Activated CD4-positive, alpha-beta T cell treated with anti-CD3 and anti-CD28 coated beads for 36 hours (primary cell): Measurements from ENCODE around the gene R3HDML. TPM values are rescaled to one million over a fixed set of nuclear protein-coding genes. Genes with fewer than 3 reads are reported as not detected.
A peak's percentile ranks its signal among the peaks of the same experiment; 100 is the strongest.
"Not testable (repeated sequence)": the region's sequence is repeated elsewhere in the genome, so short reads cannot be mapped to it uniquely, and the experiment has no call there.

ENCODE experiments used
- ATAC-seq: fragments of 200-7000 bp; cut with Tn5 transposase; one replicate; pipeline ENCODE4 v1.10.0; 2021; ENCODE audit warnings: mild to moderate bottlenecking, moderate library complexity
- CTCF ChIA-PET: fragments of 350-600 bp; sonication (Branson Sonifier 250); formaldehyde crosslinking; loops from one replicate; lab custom pipeline; 2021; ENCODE audit warnings: antibody characterized with exemption; lab: Charles Lee
- POLR2A ChIA-PET: fragments of 350-600 bp; sonication (Branson Sonifier 250); formaldehyde crosslinking; loops from one replicate; lab custom pipeline; 2021; ENCODE audit warnings: antibody characterized with exemption, inconsistent platforms; lab: Charles Lee
- DNase-seq: peaks from one replicate; pipeline ENCODE4 v3.0.0-alpha.2; 2020
- H3K27ac Mint-ChIP-seq: one replicate; pipeline ENCODE4 v1.8.0; 2021; ENCODE audit warnings: mixed read lengths
- H3K27me3 Mint-ChIP-seq: one replicate; pipeline ENCODE4 v1.8.0; 2021; ENCODE audit warnings: mixed read lengths
- H3K36me3 Mint-ChIP-seq: one replicate; pipeline ENCODE4 v1.8.0; 2021; ENCODE audit warnings: low read depth, mixed read lengths
- H3K4me1 Mint-ChIP-seq: one replicate; pipeline ENCODE4 v1.8.0; 2021; ENCODE audit warnings: mixed read lengths
- H3K4me3 Mint-ChIP-seq: one replicate; pipeline ENCODE4 v1.8.0; 2021; ENCODE audit warnings: mild to moderate bottlenecking, moderate library complexity, mixed read lengths
- H3K9me3 Mint-ChIP-seq: one replicate; pipeline ENCODE4 v1.8.0; 2021; ENCODE audit warnings: low read depth, mixed read lengths
- intact Hi-C, 2 experiments: fragments of 100-400 bp; cut with DNase I in 1 of 2; cut with micrococcal nuclease in 1 of 2; formaldehyde crosslinking; loops; one replicate each; pipeline versions ENCODE4 v1.14.2 to v1.15.1; 2022 to 2024; cut with DNase I, micrococcal nuclease
- total RNA-seq, 2 experiments: library from RNA; stranded (reverse); gene quantifications; one replicate each; pipeline ENCODE4 v1.2.3, GENCODE V29; 2021

Gene R3HDML
- total RNA-seq, 2 experiments from 2014 or later = not detected

DNA sequence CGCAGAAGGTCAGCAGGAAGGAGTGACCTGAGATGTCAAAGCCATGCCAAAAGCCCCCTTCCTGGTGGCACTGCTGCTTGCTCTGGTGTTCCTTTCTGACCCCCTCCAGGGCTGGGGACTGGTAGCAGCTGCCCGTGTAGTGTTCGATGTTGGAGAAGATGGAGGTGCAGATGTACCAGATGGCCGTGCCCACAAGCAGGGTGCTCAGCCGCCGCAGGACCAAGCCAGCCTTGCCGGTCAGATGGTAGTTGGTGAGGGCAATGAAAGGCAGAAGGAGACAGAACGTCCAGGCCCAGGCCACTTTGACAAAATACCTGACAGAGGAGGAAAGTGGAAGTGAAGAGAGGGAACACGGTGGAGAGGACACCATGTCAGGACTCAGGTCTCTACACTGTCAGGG is 29.9 kb upstream of the R3HDML start:
- intact Hi-C loops = no loop called here
- ChIA-PET POLR2A (no interaction called here), CTCF (interaction anchor here (15.2 kb wide), 1 partner anchor 91 kb away, joined by 346 read pairs; no protein-coding TSS in a partner anchor)
- H3K4me3 Mint-ChIP-seq = no peak overlapping the region
- peaks cover 1% of the 10 kb centered on the region for H3K36me3 Mint-ChIP-seq
- no peak for DNase-seq
- no peaks in the 10 kb centered on the region for H3K27me3 Mint-ChIP-seq
- no peaks in the 10 kb centered on the region for H3K9me3 Mint-ChIP-seq
- no peak overlapping the region for H3K27ac Mint-ChIP-seq
- peaks cover 20% of the 10 kb centered on the region for H3K4me1 Mint-ChIP-seq
- no peak for ATAC-seq

DNA sequence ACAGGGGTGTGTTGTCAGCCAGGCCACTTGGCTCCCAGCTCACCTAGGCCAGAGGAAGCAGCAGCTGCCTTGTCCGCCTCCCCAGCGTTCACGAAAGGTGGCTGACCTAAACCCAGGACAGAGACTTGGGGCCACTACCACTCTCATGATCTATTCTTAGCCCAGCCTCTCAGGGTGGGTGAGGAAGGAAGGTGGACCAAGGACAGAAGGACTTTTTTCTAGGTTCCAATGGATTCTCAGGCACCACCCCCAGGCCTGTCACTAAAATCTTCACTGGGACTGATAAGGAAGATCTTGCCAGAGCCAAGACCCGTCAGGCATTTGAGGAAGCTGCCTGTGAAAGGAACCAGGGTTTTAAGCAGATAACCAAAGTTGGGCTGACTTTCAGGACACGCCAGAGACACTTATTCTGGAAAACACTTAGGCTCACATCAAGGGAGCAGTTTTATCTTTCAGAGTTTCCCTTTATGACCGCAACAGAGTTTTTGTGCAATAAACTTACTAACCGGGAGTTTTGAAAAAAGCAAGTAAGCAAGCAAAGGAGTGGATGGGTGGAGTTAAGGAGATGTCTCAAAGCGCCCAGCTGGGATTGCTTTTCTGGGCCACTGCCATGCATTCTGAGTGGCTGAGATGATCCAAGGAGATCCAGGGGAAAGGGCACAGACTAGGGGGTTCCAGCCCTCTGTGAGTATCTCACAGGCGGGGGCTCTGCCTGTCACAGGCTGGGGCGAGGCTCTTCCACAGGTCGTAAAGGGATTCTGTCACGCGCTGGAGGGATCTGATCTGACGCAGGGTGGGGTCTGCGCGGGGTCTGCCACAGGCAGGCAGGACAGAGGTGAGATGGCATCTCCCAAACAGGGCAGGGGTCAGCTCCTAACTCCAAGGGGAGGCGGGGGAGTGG is 26.8 kb upstream of the R3HDML start:
- peak overlapping the region; percentile 86 for H3K4me3 Mint-ChIP-seq
- peak overlapping the region; percentile 66 for H3K27ac Mint-ChIP-seq
- no peak for ATAC-seq
- no peaks in the 10 kb centered on the region for H3K9me3 Mint-ChIP-seq
- ChIA-PET CTCF (interaction anchor here (0.5 to 15.2 kb wide), 12 partner anchors 9 to 723 kb away, joined by 3 to 346 read pairs (median 5); partner anchors contain the start of gene GDAP1L1), POLR2A (interaction anchor here (0.7 to 2.2 kb wide), 4 partner anchors 91 to 301 kb away, joined by 3 to 11 read pairs (median 6); no protein-coding TSS in a partner anchor)
- intact Hi-C loops = loop anchor here (2.0 to 10.0 kb wide), 5 partner anchors 77 to 342 kb away; partner anchors contain the start of genes ADA (in 1 of the 2) and TTPAL (in 1 of the 2)
- H3K4me1 Mint-ChIP-seq = peaks cover 17% of the 10 kb centered on the region
- no peaks in the 10 kb centered on the region for H3K27me3 Mint-ChIP-seq
- peak; percentile 13 for DNase-seq
- peaks cover 1% of the 10 kb centered on the region for H3K36me3 Mint-ChIP-seq

DNA sequence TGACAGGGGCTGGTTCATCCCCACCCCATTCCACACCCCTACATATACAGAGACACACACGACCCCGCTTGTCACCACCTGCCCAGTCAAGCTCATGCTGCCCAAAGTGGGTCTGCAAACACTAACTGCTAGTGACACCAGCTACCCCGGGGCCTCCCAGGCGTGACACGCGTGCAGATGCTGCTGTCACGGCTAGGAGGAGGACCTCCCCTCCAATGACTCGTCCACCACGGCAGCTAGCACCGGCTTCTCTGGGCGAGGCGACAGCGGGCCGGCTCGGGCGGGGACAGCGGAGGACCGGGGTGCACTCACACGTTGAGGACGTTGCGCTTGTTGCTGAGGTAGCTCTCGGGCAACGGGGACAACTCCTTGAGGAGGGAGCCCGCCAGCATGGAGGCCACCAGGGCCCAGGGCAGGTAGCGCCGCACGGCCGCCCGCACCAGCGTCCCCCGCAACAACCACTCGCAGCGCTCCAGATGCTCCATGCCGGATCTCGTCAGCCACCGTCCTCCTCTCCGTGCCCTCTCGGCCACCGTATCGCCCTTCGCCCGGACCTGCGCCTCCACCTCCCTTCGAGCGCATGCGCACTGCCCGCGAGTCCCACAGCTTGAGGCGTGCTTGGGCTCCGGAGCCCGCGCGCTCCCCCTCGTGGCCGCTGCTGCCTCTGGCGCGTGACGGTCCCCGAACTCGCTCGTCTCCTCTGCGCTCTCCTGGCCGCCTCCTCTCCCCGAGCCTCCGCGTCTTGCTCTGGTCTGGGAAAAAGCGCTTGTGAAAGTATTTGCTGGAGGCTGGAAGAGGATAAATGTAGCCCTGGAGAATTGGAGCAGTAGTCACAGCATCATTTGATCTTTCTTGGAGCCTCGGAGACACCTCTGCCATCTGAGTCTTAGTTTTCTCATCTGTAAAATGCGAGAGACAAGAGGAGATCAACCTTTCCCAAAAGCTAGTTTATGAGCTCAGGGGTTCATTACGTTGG is 25.9 kb upstream of the R3HDML start, which contains the start of gene FITM2:
Gene FITM2, minus strand, starts transcription at position 539 of the 976 bp plus-strand sequence. Its CDS starts 54 bp downstream, at position 485.
- ChIA-PET CTCF (interaction anchor here (0.5 to 15.2 kb wide), 23 partner anchors 9 to 1126 kb away, joined by 3 to 346 read pairs (median 4); partner anchors contain the start of gene GDAP1L1), POLR2A (interaction anchor here (0.7 to 2.2 kb wide), 5 partner anchors 7 to 301 kb away, joined by 3 to 11 read pairs (median 3); no protein-coding TSS in a partner anchor)
- intact Hi-C loops = loop anchor here (1.0 to 10.0 kb wide), 10 partner anchors 15 to 854 kb away; partner anchors contain the start of genes ADA (in 1 of the 2), SRSF6 (in 1 of the 2) and TTPAL (in 1 of the 2)
- no peaks in the 10 kb centered on the region for H3K9me3 Mint-ChIP-seq
- peaks cover 17% of the 10 kb centered on the region for H3K4me1 Mint-ChIP-seq
- no peaks in the 10 kb centered on the region for H3K27me3 Mint-ChIP-seq
- DNase-seq (peak; percentile 99), ATAC-seq (peak; percentile 96)
- peak within 1 kb of the TSS; percentile 86 for H3K4me3 Mint-ChIP-seq
- H3K36me3 Mint-ChIP-seq = peaks cover 1% of the 10 kb centered on the region
- H3K27ac Mint-ChIP-seq = peak within 1 kb of the TSS; percentile 66

DNA sequence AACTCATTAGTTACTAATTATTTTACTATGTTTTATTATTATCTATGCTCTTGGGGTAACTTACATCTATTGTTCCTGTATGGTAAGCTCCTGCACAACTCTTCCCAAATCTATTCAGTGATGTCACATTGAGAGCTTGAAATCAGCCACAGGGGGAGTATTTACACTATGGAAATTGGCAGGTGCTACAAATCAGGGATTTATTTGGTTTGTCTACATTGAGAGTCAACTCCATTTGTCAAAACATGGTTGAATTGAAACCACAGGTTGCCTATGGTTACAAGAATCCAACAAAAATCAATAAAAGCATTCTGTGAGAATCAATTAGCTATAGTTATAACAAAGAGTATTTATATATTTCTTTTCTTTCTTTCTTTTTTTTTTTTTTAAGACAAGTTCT is 22.0 kb upstream of the R3HDML start:
- DNase-seq (no peak), ATAC-seq (no peak)
- no peak overlapping the region for H3K27ac Mint-ChIP-seq
- H3K9me3 Mint-ChIP-seq = no peaks in the 10 kb centered on the region
- intact Hi-C loops = loop anchor here (5.0 to 10.0 kb wide), 3 partner anchors 72 to 337 kb away; partner anchors contain the start of gene ADA (in 1 of the 2)
- no peak overlapping the region for H3K4me3 Mint-ChIP-seq
- POLR2A ChIA-PET = no interaction called here
- peaks cover 9% of the 10 kb centered on the region for H3K4me1 Mint-ChIP-seq
- CTCF ChIA-PET = interaction anchor here (0.6 to 15.2 kb wide), 4 partner anchors 10 to 99 kb away, joined by 3 to 346 read pairs (median 3); no protein-coding TSS in a partner anchor
- H3K27me3 Mint-ChIP-seq = no peaks in the 10 kb centered on the region
- H3K36me3 Mint-ChIP-seq = peaks cover 1% of the 10 kb centered on the region

DNA sequence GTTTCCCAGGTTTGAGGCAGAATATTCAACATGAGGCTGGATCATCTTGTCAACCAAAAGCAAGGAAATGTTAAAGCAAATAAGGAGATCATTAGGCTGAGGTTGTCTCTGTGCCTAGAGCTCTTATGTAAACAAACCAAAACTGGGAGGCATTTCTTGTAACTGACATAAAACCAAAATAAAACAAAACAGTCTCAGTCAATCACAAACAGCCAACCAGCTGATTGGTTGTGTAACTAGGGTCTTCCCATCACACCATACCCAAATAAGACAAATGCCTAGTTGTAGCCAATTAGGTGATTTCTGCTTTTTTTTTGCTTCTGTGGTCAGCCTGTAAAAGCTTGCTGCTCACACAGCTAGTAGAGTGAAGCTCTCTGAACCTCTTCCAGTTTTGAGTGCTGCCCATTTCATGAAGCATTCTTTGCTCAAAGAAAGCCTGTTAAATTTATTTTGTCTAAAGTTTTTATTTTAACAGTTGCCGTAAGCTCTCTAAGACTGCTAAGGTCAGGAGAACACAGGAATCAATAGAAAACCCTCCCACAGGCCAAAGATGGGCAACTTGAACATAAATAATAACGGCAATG is 16.9 kb upstream of the R3HDML start:
- intact Hi-C loops = loop anchor here in 1 of 2 experiments (10.0 kb wide), 1 partner anchor 205 kb away; no protein-coding TSS in a partner anchor
- DNase-seq (no peak), ATAC-seq (no peak)
- no peak overlapping the region for H3K27ac Mint-ChIP-seq
- H3K9me3 Mint-ChIP-seq = no peaks in the 10 kb centered on the region
- no peaks in the 10 kb centered on the region for H3K36me3 Mint-ChIP-seq
- H3K4me1 Mint-ChIP-seq = no peaks in the 10 kb centered on the region
- H3K27me3 Mint-ChIP-seq = peaks cover 2% of the 10 kb centered on the region
- ChIA-PET CTCF (interaction anchor here (0.6 to 15.2 kb wide), 3 partner anchors 9 to 238 kb away, joined by 4 to 346 read pairs (median 7); partner anchors contain the start of gene FITM2), POLR2A (no interaction called here)
- H3K4me3 Mint-ChIP-seq = no peak overlapping the region

DNA sequence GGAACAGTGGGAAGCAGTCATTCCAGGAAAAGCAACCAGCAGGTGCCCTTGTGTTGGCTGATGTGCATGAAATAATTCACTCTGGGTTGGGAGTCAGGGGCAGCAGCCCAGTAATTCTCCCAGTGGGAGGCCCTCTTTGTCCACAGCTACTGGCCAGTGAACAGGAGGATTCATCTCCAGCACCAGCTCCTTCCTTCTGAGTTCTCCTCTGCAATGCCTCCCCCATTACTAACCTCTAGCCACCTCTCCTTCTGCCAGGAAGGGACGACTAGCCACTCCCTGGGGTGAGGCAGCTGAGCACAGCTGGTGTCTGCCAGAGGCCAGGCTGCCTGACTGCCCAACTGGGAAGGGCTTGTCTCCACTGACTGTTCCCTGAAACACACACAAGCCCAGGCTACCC is 12.5 kb upstream of the R3HDML start:
- ChIA-PET POLR2A (no interaction called here), CTCF (interaction anchor here (0.6 kb wide), 1 partner anchor 10 kb away, joined by 3 read pairs; no protein-coding TSS in a partner anchor)

DNA sequence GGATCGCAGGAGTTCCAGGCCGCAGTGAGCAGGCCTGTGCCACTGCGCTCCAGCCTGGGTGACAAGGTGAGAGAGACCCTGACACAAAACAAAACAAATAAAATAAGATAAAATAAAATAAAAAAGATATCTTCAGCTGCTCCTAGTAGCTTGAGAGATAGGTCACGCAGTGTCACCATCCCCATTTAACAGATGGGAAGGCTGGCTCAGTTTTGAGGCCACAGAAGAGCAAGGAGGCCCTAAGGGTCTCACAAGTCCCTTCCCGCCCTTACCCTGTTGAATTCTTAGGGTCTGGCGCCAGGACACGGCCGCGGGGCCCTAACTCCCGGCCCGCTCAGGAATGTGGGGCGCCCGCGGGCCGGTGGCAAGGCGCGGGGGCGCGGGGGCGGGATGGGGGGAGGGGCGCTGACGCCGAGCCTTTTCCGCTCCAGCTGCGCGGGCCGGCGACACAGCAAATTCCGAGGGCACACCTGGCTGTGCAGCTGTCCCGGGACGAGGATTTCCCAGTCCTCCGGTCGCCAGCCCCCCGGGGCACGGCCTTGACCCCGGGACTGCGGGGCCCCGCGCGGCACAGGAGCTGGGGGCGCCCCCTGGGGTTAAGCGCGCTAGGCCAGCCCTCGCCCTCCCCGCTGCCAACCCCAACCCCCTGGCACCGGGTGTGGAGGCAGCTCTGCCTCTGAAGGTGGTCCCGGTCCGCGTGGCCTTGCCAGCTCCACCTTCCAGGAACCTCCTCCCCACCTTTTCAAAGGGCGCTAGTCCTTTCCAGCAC is 10.3 kb upstream of the R3HDML start:
- POLR2A ChIA-PET = interaction anchor here (0.6 to 1.0 kb wide), 2 partner anchors 32 to 108 kb away, joined by 3 to 4 read pairs; no protein-coding TSS in a partner anchor
- Mint-ChIP-seq H3K4me3 (no peak overlapping the region), H3K36me3 (no peaks in the 10 kb centered on the region), H3K4me1 (no peaks in the 10 kb centered on the region), H3K27ac (no peak overlapping the region), H3K27me3 (peaks cover 7% of the 10 kb centered on the region), H3K9me3 (no peaks in the 10 kb centered on the region)
- CTCF ChIA-PET = interaction anchor here (1.1 to 4.1 kb wide), 2 partner anchors 16 to 56 kb away, joined by 3 to 27 read pairs; partner anchors contain the start of gene FITM2
- intact Hi-C loops = loop anchor here in 1 of 2 experiments (1.0 kb wide), 1 partner anchor 15 kb away; the partner anchor contains the start of gene FITM2
- peak; percentile 64 for ATAC-seq
- peak; percentile 56 for DNase-seq

More for the DNA sequence above, 12.5 kb upstream of the R3HDML start:
- ATAC-seq (no peak), DNase-seq (no peak)
- Mint-ChIP-seq H3K4me3 (no peak overlapping the region), H3K27me3 (peaks cover 4% of the 10 kb centered on the region), H3K9me3 (no peaks in the 10 kb centered on the region), H3K27ac (no peak overlapping the region), H3K4me1 (no peaks in the 10 kb centered on the region), H3K36me3 (no peaks in the 10 kb centered on the region)
- intact Hi-C loops = no loop called here

DNA sequence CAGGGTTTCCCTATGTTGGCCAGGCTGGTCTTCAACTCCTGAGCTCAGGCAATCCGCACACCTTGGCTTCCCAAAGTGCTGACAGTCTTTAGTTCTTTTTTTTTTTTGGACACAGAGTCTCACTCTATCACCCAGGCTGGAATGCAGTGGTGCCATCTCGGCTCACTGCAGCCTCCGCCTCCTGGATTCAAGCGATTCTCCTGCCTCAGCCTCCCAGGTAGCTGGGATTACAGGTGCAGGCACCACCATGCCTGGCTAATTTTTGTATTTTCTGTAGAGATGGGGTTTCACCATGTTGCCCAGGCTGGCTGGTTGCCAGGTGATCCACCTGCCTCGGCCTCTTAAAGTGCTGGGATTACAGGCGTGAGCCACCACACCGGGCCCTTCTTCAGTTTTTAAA is 9.1 kb upstream of the R3HDML start:
- H3K36me3 Mint-ChIP-seq, intact Hi-C loops, ATAC-seq, H3K9me3 Mint-ChIP-seq, H3K27ac Mint-ChIP-seq, H3K4me1 Mint-ChIP-seq, H3K27me3 Mint-ChIP-seq, POLR2A ChIA-PET, DNase-seq: not testable (repeated sequence)
- CTCF ChIA-PET = interaction anchor here (1.0 to 4.1 kb wide), 4 partner anchors 17 to 112 kb away, joined by 3 to 27 read pairs (median 4); partner anchors contain the start of gene FITM2
- peak overlapping the region; percentile 21 for H3K4me3 Mint-ChIP-seq

DNA sequence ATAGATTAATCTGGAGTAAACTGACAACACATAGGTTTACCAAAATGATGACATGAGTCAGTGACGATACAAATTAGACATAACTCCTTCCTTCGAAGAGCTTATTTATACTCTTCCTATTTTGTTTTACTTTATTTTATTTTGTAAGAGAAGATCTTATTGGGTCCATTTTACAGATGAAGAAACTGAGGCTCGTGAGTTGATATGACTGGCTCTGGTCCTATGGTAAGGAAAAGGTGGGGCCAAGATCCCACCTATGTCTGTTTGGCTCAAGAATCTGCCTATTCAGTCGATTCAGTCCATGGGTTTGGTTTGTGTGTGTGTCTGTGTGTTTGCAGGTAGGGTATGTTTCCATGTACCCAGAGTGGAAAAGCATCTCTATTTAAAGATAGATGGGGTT is 8.4 kb upstream of the R3HDML start:
- no peaks in the 10 kb centered on the region for H3K36me3 Mint-ChIP-seq
- DNase-seq = no peak
- CTCF ChIA-PET = interaction anchor here (1.0 to 4.1 kb wide), 4 partner anchors 18 to 113 kb away, joined by 3 to 27 read pairs (median 4); partner anchors contain the start of gene FITM2
- H3K9me3 Mint-ChIP-seq = no peaks in the 10 kb centered on the region
- ATAC-seq = no peak
- no peaks in the 10 kb centered on the region for H3K4me1 Mint-ChIP-seq
- H3K27me3 Mint-ChIP-seq = peaks cover 7% of the 10 kb centered on the region
- POLR2A ChIA-PET = no interaction called here
- no peak overlapping the region for H3K27ac Mint-ChIP-seq
- no peak overlapping the region for H3K4me3 Mint-ChIP-seq
- intact Hi-C loops = no loop called here
